WTC11 (cell line): Measurements from ENCODE around the gene MS4A2.

Experiments used
- CTCF ChIP-seq: fragments of 200-600 bp; IDR thresholded peaks from 2 replicates; pipeline ENCODE4 v1.8.0; 2022; ENCODE audit warnings: antibody characterized with exemption
- JAZF1 ChIP-seq: fragments of 250-450 bp; sonication (Bioruptor Pico); IDR thresholded peaks from 2 replicates; pipeline ENCODE4 v1.9.0; 2021; ENCODE audit warnings: moderate library complexity, mild to moderate bottlenecking, inconsistent platforms
- MAX ChIP-seq: sonication (generic); formaldehyde crosslinking; IDR thresholded peaks from 2 replicates; pipeline ENCODE4 v1.8.0; 2022; ENCODE audit warnings: mild to moderate bottlenecking, missing genetic modification reagents
- ZNF671 ChIP-seq: fragments of 250-450 bp; sonication (Bioruptor Pico); IDR thresholded peaks from 2 replicates; pipeline ENCODE4 v1.8.0; 2021; ENCODE audit warnings: mild to moderate bottlenecking

GRCh38 chr11:60128376-60128775 lies 39.9 kb downstream of the MS4A2 start:
- TF ChIP-seq ZNF671 (CRISPR knock-in tag) (no peak), MAX (CRISPR knock-in tag) (no peak), CTCF (no peak), JAZF1 (CRISPR knock-in tag) (no peak)
